GM19025 (cell line): ENCODE measurements around the gene CTNNA2.
A peak's percentile ranks its signal among the peaks of the same experiment; 100 is the strongest.

Source experiments
- ATAC-seq: cut with Tn5 transposase; IDR thresholded peaks from one replicate; pipeline ENCODE4 v1.9.1; 2021; ENCODE audit warnings: mild to moderate bottlenecking, low read depth, moderate library complexity; ENCODE audit not compliant: unreplicated experiment

Gene CTNNA2

DNA sequence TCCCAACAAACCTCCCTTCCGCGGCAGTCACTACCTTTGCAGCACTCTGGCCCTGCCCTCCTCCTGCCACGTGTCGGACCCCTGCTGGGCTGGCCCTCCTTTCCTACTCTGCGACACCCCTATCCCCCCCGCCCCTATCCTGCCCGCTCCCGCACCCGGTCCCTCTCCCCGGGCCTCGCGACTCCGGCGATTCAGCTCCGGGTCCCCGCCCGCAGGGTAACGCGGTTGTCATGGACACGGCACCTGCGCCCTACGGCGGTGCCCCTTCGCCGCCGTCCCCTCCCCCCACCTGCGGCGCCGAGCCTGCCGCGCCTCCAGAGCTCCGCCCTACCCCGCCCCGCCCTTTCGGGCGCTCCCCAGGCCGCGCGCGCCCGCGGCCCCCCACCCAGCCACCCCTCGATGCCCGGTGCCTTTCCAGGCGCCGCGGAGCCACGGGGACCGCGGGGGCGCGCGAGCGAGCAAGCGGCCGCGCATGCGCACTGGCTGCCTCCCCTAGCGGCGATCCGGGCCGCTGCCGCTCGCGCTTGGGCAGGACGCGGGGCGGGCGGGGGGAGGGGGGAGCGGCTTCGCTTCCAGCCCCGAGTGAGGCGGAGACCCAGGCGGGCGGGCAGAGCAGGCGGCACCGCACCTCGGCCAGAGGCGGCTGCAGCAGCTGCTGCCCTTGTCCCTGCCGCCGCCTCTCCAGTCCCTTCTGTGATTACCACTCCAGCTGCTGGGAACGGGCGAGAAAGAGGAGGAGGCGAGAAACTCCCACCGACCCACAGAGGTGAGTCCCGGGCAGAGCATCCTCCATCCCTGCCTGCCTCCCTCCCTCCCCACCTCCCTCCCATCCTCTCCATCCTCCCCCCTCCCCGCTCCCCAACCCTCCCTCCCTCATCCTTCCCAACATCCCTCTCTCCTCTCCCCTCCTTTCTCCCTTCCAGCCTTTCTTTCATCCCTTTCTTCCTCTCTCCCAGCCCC lies at the start of gene CTNNA2:
Gene CTNNA2 (plus strand): TSS at position 610 of the 960 bp plus-strand sequence.
- peak; percentile 88 for ATAC-seq

- ATAC-seq = no peak
Measured at GRCh38 chr2:79487399-79487798, 25.5 kb upstream of the CTNNA2 start.

GRCh38 chr2:79511320-79511951 lies 1.4 kb upstream of the CTNNA2 start:
- no peak for ATAC-seq

GRCh38 chr2:79513711-79514110 lies 860 bp downstream of the CTNNA2 start:
- ATAC-seq = no peak

- no peak for ATAC-seq
Measured at GRCh38 chr2:79529636-79530035, 16.8 kb downstream of the CTNNA2 start.

DNA sequence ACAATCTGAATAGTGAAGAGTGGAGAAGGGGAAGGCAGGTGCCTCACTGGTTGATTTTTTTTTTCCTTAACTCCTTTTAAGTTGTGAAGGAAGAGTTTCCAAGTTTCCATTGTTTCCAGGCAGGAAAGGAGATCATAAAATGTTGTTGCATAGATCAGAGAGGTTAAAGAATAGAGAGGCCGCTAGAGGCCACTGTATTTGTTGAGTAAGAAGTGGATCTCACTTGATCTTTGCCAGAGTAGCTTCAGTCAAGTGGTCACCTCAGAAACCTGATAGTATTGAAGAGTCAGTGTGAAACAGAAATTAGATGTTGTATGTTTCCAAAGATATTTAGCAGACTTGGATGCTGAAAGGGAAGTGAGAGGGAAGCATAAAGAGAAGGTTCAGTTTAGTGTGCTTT lies 17.6 kb downstream of the CTNNA2 start:
- ATAC-seq = no peak

GRCh38 chr2:79547568-79547967 lies 34.7 kb downstream of the CTNNA2 start:
- ATAC-seq = no peak

GRCh38 chr2:79552653-79553052 lies 39.8 kb downstream of the CTNNA2 start:
- ATAC-seq = no peak

DNA sequence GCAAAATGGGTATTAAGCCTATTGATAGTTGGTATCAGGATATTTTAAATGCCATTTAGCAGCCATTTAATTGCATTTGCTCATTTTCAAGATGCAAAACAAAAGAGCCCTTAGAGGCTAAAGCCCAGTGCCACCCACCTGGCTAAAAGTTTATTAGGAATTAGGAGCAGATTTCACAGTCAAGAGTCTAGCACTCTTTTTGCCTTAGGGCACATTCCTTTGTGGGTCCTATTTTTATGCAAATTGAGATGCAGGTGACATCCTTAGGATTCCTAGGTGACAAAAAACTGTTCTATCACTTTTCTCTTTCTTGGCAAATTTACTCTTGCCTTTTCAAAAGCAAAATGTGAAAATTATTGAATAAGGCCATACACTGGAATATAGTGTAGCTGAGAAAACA lies 42.0 kb downstream of the CTNNA2 start:
- ATAC-seq = no peak

- ATAC-seq = no peak
Measured at GRCh38 chr2:79564065-79564464, 51.2 kb downstream of the CTNNA2 start.

- no peak for ATAC-seq
Measured at GRCh38 chr2:79569048-79569447, 56.2 kb downstream of the CTNNA2 start.

- no peak for ATAC-seq
Measured at GRCh38 chr2:79573895-79574674, 61.2 kb downstream of the CTNNA2 start.

DNA sequence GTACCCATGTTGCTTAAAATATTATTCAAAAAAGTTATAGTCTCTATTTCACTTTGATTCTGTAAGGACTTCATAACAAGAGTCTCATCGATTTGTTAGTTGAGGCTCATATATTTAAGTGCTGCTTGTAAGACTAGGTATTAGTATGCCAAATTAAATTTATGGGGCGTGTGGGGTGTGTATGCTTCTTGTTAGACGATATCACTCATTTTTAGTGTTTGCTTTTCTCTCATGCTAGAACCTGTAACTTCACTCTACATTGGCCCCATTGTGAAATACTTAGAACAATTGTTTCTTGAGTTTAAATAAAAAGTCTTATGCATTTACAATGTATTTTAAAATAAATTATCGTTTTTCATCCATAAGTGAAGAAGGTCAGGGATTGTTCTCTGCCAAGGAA lies 63.6 kb downstream of the CTNNA2 start:
- ATAC-seq = no peak

DNA sequence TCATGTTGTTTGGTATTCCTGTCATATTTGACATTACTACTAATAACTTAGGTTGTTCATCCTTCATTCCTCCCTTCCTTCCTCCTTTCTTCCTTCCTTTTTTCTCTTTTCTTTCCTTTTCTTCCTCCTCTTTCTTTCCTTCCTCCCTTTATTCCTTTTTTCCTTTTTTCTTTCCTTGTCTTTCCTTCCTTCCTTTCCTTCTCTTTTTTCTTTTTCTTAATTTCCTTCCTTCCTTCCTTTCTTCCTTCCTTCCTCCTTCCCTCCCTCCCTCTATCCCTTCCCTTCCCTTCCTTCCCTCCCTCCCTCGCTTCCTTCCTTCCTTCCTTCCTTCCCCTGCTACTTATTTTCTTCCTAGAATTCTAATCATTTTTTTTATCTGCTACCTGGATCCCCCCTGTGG lies 66.1 kb downstream of the CTNNA2 start:
- ATAC-seq = no peak

GRCh38 chr2:79580175-79580574 lies 67.3 kb downstream of the CTNNA2 start:
- ATAC-seq = no peak

DNA sequence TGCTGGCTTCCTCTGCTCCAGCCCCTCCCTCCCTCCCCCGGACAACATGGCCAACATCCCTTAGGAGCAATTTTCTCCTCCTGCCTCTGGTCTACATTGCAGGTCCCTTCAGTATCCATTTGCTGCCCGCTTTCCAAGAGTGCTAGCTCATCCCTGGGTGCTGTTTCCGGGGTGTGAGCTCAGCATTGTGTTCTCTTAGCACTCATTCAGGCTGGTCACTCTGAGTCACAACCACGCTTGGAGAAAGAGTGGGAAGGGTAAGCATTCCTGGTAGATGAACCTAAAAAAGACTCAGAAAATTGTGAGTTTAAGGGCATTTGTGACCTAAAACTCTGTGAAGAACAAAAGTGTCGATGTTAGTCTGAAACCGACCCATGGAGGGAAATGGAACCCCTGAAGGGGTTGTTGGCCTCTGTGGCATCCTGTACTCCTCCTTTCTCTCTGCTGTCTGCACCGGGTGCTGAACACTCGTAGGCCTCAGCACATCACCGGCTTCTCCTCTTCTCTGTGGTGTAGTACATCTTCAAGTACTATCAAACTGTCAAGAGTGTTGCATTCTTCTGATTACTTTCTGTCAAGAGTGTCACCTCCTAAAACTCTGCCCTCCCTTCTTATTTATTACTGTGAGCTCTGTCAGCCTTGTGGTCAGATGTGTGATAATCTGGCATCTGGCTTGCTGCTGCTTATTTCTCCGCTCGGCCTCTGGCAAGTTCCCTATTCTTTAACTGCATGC lies 73.0 kb downstream of the CTNNA2 start:
- no peak for ATAC-seq

GRCh38 chr2:79591281-79591680 lies 78.4 kb downstream of the CTNNA2 start:
- no peak for ATAC-seq

DNA sequence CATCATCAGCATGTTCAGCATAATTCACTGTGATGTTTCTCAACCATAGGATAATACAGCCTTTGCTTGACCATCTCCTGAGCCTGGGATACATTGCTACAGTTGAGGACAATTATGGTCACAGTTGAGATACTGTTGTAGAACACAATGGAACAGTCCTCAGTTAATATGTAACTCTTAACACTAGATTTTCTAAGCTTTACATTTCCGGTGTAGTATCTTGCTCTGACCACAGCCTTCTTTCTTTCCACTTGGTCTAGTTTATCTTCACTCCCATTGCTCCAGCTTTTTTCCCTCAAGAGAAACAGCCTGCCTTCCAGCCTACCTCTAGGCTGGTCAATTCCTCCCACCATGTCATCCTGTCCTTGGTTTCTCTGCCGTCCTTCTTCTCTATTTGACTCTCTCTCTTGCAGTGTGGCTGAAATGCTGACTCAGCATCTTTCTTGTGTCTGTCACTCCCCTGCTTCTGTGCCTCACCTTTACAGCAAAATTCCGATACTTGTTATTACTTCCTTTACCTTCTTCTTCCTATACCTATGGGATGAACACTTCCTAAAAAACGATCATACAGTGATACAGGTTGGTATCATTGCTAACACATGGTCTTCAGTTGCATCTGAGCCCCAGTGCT lies 80.5 kb downstream of the CTNNA2 start:
- ATAC-seq = no peak

GRCh38 chr2:79596403-79596802 lies 83.6 kb downstream of the CTNNA2 start:
- ATAC-seq = no peak

- ATAC-seq = no peak
Measured at GRCh38 chr2:79604748-79605147, 91.9 kb downstream of the CTNNA2 start.
